ENCODE data around the gene PROSER2. TPM values are rescaled to one million over a fixed set of nuclear protein-coding genes. Genes with fewer than 3 reads are reported as not detected.

The PROSER2 gene
- total RNA-seq, 4 donors from 2014 or later: 2.3 to 10.7 (median 3.7) TPM

DNA sequence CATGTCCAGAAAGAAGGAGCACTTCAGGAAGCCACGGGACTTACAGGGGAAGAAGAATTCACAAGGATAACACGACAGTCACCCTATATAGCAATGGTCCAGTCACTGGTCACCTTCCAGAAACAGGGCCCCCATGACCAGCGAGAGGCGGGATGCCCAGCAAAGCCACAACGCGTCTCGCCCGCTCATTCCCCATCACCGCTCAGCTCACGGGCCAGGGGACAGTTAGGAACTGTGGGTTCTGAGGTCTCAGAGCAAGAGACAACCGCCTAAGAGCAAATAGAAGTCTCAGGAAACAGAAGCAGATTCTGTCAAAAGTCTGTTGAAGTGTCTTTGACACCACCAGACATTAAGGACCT lies 71.9 kb downstream of the PROSER2 start:
- DNase-seq: no peak
- no peaks in the 10 kb centered on the region for H3K9me3 ChIP-seq
- no peak overlapping the region for H3K27ac ChIP-seq
- TF ChIP-seq, protein P1, sequence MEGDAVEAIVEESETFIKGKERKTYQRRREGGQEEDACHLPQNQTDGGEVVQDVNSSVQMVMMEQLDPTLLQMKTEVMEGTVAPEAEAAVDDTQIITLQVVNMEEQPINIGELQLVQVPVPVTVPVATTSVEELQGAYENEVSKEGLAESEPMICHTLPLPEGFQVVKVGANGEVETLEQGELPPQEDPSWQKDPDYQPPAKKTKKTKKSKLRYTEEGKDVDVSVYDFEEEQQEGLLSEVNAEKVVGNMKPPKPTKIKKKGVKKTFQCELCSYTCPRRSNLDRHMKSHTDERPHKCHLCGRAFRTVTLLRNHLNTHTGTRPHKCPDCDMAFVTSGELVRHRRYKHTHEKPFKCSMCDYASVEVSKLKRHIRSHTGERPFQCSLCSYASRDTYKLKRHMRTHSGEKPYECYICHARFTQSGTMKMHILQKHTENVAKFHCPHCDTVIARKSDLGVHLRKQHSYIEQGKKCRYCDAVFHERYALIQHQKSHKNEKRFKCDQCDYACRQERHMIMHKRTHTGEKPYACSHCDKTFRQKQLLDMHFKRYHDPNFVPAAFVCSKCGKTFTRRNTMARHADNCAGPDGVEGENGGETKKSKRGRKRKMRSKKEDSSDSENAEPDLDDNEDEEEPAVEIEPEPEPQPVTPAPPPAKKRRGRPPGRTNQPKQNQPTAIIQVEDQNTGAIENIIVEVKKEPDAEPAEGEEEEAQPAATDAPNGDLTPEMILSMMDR (IDR thresholded peaks at IDR 0.05): no peak
- no peak for TF ChIP-seq POLR2A (IDR thresholded peaks at IDR 0.05)
- H3K4me3 ChIP-seq: no peak overlapping the region
- H3K36me3 ChIP-seq: no peaks in the 10 kb centered on the region
- H3K27me3 ChIP-seq: no peaks in the 10 kb centered on the region
- H3K4me1 ChIP-seq: no peaks in the 10 kb centered on the region

GRCh38 chr10:11895598-11895997 lies 72.4 kb downstream of the PROSER2 start:
- no peaks in the 10 kb centered on the region for H3K9me3 ChIP-seq
- H3K36me3 ChIP-seq: no peaks in the 10 kb centered on the region
- H3K4me3 ChIP-seq: no peak overlapping the region
- TF ChIP-seq POLR2A (IDR thresholded peaks at IDR 0.05): no peak
- TF ChIP-seq, protein P1 (IDR thresholded peaks at IDR 0.05): no peak
- DNase-seq: no peak
- no peaks in the 10 kb centered on the region for H3K27me3 ChIP-seq
- H3K27ac ChIP-seq: no peak overlapping the region
- no peaks in the 10 kb centered on the region for H3K4me1 ChIP-seq

DNA sequence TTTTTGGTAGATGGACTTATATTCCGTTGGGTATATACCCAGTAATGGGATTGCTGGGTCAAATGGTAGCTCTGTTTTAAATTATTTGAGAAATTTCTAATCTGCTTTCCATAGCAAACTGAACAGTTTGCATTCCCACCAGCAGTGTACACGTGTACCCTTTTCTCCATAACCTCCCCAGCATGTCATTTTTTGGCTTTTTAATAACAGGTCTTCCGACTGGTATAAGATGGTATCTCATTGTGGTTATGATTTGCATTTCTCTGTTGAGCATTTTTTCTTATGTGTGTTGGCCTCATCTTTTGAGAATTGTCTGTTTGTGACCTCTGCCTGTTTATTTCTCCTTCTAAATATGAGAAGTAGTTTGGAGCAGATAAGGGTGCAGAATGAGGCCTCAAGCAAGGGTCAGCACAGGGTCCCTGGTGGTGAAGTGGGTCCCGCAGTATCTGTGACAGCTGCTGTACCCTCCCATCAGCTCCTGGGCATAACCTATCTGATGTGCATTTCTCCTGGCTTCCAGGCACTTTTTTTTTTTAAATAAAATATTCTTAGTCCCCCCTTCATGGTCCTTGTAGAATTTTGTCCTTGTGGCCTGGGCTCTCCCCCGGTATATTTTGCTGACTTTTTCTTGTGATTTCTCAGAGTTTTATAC lies 73.5 kb downstream of the PROSER2 start:
- H3K36me3 ChIP-seq: no peaks in the 10 kb centered on the region
- H3K4me1 ChIP-seq: no peaks in the 10 kb centered on the region
- no peak overlapping the region for H3K4me3 ChIP-seq
- H3K9me3 ChIP-seq: no peaks in the 10 kb centered on the region
- no peaks in the 10 kb centered on the region for H3K27me3 ChIP-seq
- TF ChIP-seq, protein P1 (IDR thresholded peaks at IDR 0.05): no peak
- TF ChIP-seq POLR2A (IDR thresholded peaks at IDR 0.05): no peak
- no peak for DNase-seq
- H3K27ac ChIP-seq: no peak overlapping the region

DNA sequence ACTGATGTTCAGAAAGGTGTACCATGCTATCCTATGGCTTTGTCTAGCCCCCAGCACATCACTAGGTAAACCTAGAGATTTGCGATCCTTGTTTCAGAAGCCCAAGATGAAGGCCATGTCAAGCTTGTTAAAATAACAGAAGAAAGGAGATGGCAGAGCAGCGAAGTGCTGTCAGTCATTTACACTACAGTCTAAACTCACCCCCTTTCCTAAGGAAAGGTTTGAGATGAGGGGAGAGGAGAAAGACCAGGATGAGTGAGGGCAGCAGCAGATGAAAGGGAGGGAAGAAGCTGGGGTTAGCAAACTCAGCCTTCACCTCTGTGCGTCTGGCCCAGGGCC lies 74.8 kb downstream of the PROSER2 start:
- no peak for DNase-seq
- Histone ChIP-seq H3K4me3 (no peak overlapping the region), H3K4me1 (no peaks in the 10 kb centered on the region), H3K27ac (no peak overlapping the region), H3K9me3 (no peaks in the 10 kb centered on the region), H3K27me3 (no peaks in the 10 kb centered on the region), H3K36me3 (no peaks in the 10 kb centered on the region)
- TF ChIP-seq POLR2A (IDR thresholded peaks at IDR 0.05): no peak
- TF ChIP-seq, protein P1 (IDR thresholded peaks at IDR 0.05): no peak

DNA sequence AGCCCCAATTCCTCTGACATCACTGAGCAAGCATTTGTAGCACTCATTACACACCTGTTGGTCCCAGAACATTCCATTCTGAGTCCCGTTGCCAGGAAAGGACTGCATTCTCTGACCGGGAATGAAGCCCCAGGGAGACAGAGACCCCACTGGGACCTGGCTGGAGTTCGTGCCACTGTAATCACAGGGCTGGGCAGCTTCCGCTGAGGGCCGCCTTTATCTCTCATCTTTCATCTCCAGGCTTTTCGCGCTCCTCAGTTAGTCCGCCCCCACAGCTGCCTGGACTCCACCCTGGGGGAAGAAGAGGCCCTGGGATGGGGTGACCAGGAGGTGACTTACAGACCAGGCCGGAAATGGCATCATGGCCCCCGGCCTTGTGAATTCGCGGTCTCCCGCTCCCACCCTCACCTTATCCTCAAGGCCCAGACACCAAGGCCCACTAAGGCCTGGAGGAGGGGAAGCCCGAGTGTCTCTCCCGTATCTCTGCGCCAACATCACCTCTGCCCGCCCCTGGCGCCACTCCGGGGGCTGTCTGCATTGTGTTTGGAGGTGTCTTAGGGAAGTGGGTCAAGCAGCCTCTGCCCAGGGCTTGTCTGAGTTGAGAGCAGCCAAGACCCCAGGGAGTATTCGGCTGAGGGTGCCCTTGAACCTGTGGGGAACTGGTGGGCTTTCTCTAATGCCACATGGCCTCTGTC lies 75.4 kb downstream of the PROSER2 start:
- Histone ChIP-seq H3K9me3 (no peaks in the 10 kb centered on the region), H3K36me3 (no peaks in the 10 kb centered on the region), H3K27me3 (no peaks in the 10 kb centered on the region), H3K4me1 (no peaks in the 10 kb centered on the region), H3K4me3 (no peak overlapping the region), H3K27ac (no peak overlapping the region)
- no peak for DNase-seq
- TF ChIP-seq, protein P1 (IDR thresholded peaks at IDR 0.05): no peak
- no peak for TF ChIP-seq POLR2A (IDR thresholded peaks at IDR 0.05)

Data from Peyer's patch (tissue), 4 donors.